Activated T-cell treated with anti-CD3 and anti-CD28 coated beads, Interleukin-2, amount 50 U/mL, for 72 hours (primary cell): Measurements from ENCODE around the gene PTPRR. TPM values are rescaled to one million over a fixed set of nuclear protein-coding genes. Genes with fewer than 3 reads are reported as not detected.

Experiments
- ATAC-seq, 2 donors: fragments of 150-1000 bp; cut with Tn5 transposase; replicated peaks in 1 of 2; 2 replicates each; pipeline ENCODE4 v1.10.0; 2021; ENCODE audit warnings: moderate library complexity in 2 of 2, mild to moderate bottlenecking in 1 of 2
- DNase-seq, 2 donors: peaks; one replicate each; pipeline ENCODE4 v3.0.0; 2021 to 2022; ENCODE audit warnings: mixed read lengths in 1 of 2
- H3K27ac Mint-ChIP-seq: one replicate; pipeline ENCODE4 v1.8.0; 2022; ENCODE audit warnings: mild to moderate bottlenecking, moderate library complexity, mixed read lengths
- H3K27me3 Mint-ChIP-seq: one replicate; pipeline ENCODE4 v1.8.0; 2022; ENCODE audit warnings: low read depth, mixed read lengths
- H3K36me3 Mint-ChIP-seq, 2 donors: one replicate each; pipeline ENCODE4 v1.8.0; 2022; ENCODE audit warnings: mixed read lengths in 2 of 2, mild to moderate bottlenecking in 1 of 2; ENCODE audit not compliant: insufficient read depth in 2 of 2
- H3K4me1 Mint-ChIP-seq: one replicate; pipeline ENCODE4 v1.8.0; 2022; ENCODE audit warnings: low read depth, mixed read lengths
- H3K4me3 Mint-ChIP-seq, 2 donors: one replicate each; pipeline ENCODE4 v1.8.0; 2022; ENCODE audit warnings: mild to moderate bottlenecking in 2 of 2, mixed read lengths in 2 of 2, moderate library complexity in 2 of 2
- H3K9me3 Mint-ChIP-seq, 2 donors: one replicate each; pipeline ENCODE4 v1.8.0; 2022; ENCODE audit warnings: mixed read lengths in 2 of 2
- total RNA-seq, 2 donors: library from RNA; stranded (reverse); gene quantifications; one replicate each; pipeline ENCODE4 v1.2.3, GENCODE V29; 2022

The PTPRR gene
- total RNA-seq, 2 donors from 2014 or later, result not detected

GRCh38 chr12:70845268-70845667 is 75.3 kb downstream of the PTPRR start:
- no peak overlapping the region for H3K27ac Mint-ChIP-seq
- H3K9me3 Mint-ChIP-seq, result peaks cover 0 to 2% of the 10 kb centered on the region in 2 donors
- no peak for ATAC-seq
- no peaks in the 10 kb centered on the region for H3K27me3 Mint-ChIP-seq
- no peaks in the 10 kb centered on the region for H3K4me1 Mint-ChIP-seq
- no peak for DNase-seq
- H3K4me3 Mint-ChIP-seq, result no peak overlapping the region
- no peaks in the 10 kb centered on the region for H3K36me3 Mint-ChIP-seq

GRCh38 chr12:70843363-70843762 is 77.2 kb downstream of the PTPRR start:
- Mint-ChIP-seq H3K36me3 (no peaks in the 10 kb centered on the region), H3K27me3 (no peaks in the 10 kb centered on the region), H3K9me3 (peaks cover 0 to 2% of the 10 kb centered on the region in 2 donors), H3K4me1 (no peaks in the 10 kb centered on the region), H3K4me3 (no peak overlapping the region), H3K27ac (no peak overlapping the region)
- ATAC-seq, result no peak
- DNase-seq, result no peak

GRCh38 chr12:70842942-70843341 is 77.6 kb downstream of the PTPRR start:
- Mint-ChIP-seq H3K4me3 (no peak overlapping the region), H3K27ac (no peak overlapping the region), H3K27me3 (no peaks in the 10 kb centered on the region), H3K9me3 (peaks cover 0 to 2% of the 10 kb centered on the region in 2 donors), H3K36me3 (no peaks in the 10 kb centered on the region), H3K4me1 (no peaks in the 10 kb centered on the region)
- ATAC-seq (no peak), DNase-seq (no peak)

- no peak for ATAC-seq
These were observed 78.4 kb downstream of the PTPRR start for GRCh38 chr12:70842136-70842535.

GRCh38 chr12:70840656-70841350 is 79.7 kb downstream of the PTPRR start:
- Mint-ChIP-seq H3K4me3 (no peak overlapping the region), H3K9me3 (peaks cover 0 to 2% of the 10 kb centered on the region in 2 donors), H3K36me3 (no peaks in the 10 kb centered on the region), H3K4me1 (no peaks in the 10 kb centered on the region), H3K27me3 (no peaks in the 10 kb centered on the region), H3K27ac (no peak overlapping the region)
- DNase-seq, result no peak
- no peak for ATAC-seq

More at GRCh38 chr12:70842136-70842535, 78.4 kb downstream of the PTPRR start:
- Mint-ChIP-seq H3K9me3 (peaks cover 0 to 2% of the 10 kb centered on the region in 2 donors), H3K27ac (no peak overlapping the region), H3K4me3 (no peak overlapping the region), H3K27me3 (no peaks in the 10 kb centered on the region), H3K4me1 (no peaks in the 10 kb centered on the region), H3K36me3 (no peaks in the 10 kb centered on the region)
- no peak for DNase-seq

- DNase-seq, result no peak
- H3K4me1 Mint-ChIP-seq, result no peaks in the 10 kb centered on the region
- H3K4me3 Mint-ChIP-seq, result no peak overlapping the region
- no peaks in the 10 kb centered on the region for H3K27me3 Mint-ChIP-seq
- ATAC-seq, result no peak
- peaks cover 0 to 2% of the 10 kb centered on the region in 2 donors for H3K9me3 Mint-ChIP-seq
- H3K36me3 Mint-ChIP-seq, result no peaks in the 10 kb centered on the region
- no peak overlapping the region for H3K27ac Mint-ChIP-seq
These were observed 81.0 kb downstream of the PTPRR start for GRCh38 chr12:70839544-70839943.

- H3K27ac Mint-ChIP-seq, result no peak overlapping the region
- DNase-seq (no peak), ATAC-seq (no peak)
- no peaks in the 10 kb centered on the region for H3K4me1 Mint-ChIP-seq
- no peaks in the 10 kb centered on the region for H3K36me3 Mint-ChIP-seq
- H3K27me3 Mint-ChIP-seq, result no peaks in the 10 kb centered on the region
- peaks cover 0 to 2% of the 10 kb centered on the region in 2 donors for H3K9me3 Mint-ChIP-seq
- no peak overlapping the region for H3K4me3 Mint-ChIP-seq
These were observed 82.4 kb downstream of the PTPRR start for GRCh38 chr12:70838127-70838526.

GRCh38 chr12:70837026-70837425 is 83.5 kb downstream of the PTPRR start:
- no peak for ATAC-seq
- Mint-ChIP-seq H3K4me3 (no peak overlapping the region), H3K4me1 (no peaks in the 10 kb centered on the region)

GRCh38 chr12:70835948-70836347 is 84.6 kb downstream of the PTPRR start:
- Mint-ChIP-seq H3K27ac (no peak overlapping the region), H3K4me1 (no peaks in the 10 kb centered on the region), H3K9me3 (no peaks in the 10 kb centered on the region), H3K27me3 (no peaks in the 10 kb centered on the region), H3K4me3 (no peak overlapping the region), H3K36me3 (no peaks in the 10 kb centered on the region)
- no peak for ATAC-seq
- no peak for DNase-seq

More at GRCh38 chr12:70837026-70837425, 83.5 kb downstream of the PTPRR start:
- DNase-seq, result no peak
- Mint-ChIP-seq H3K36me3 (no peaks in the 10 kb centered on the region), H3K9me3 (no peaks in the 10 kb centered on the region), H3K27me3 (no peaks in the 10 kb centered on the region), H3K27ac (no peak overlapping the region)

GRCh38 chr12:70831543-70831942 is 89.0 kb downstream of the PTPRR start:
- no peak overlapping the region for H3K4me3 Mint-ChIP-seq
- no peak overlapping the region for H3K27ac Mint-ChIP-seq
- DNase-seq (no peak), ATAC-seq (no peak)
- H3K9me3 Mint-ChIP-seq, result peaks cover 0 to 2% of the 10 kb centered on the region in 2 donors
- no peaks in the 10 kb centered on the region for H3K4me1 Mint-ChIP-seq
- H3K36me3 Mint-ChIP-seq, result no peaks in the 10 kb centered on the region
- no peaks in the 10 kb centered on the region for H3K27me3 Mint-ChIP-seq

- Mint-ChIP-seq H3K9me3 (peaks cover 0 to 2% of the 10 kb centered on the region in 2 donors), H3K27me3 (no peaks in the 10 kb centered on the region), H3K4me3 (no peak overlapping the region), H3K4me1 (no peaks in the 10 kb centered on the region), H3K36me3 (no peaks in the 10 kb centered on the region), H3K27ac (no peak overlapping the region)
- DNase-seq (no peak), ATAC-seq (no peak)
These were observed 90.1 kb downstream of the PTPRR start for GRCh38 chr12:70830221-70831061.

- H3K27me3 Mint-ChIP-seq, result no peaks in the 10 kb centered on the region
- no peak overlapping the region for H3K4me3 Mint-ChIP-seq
- H3K27ac Mint-ChIP-seq, result no peak overlapping the region
- H3K9me3 Mint-ChIP-seq, result peaks cover 0 to 2% of the 10 kb centered on the region in 2 donors
- no peaks in the 10 kb centered on the region for H3K36me3 Mint-ChIP-seq
- no peaks in the 10 kb centered on the region for H3K4me1 Mint-ChIP-seq
- ATAC-seq (no peak), DNase-seq (no peak)
These were observed 91.5 kb downstream of the PTPRR start for GRCh38 chr12:70829070-70829469.

GRCh38 chr12:70828351-70828750 is 92.2 kb downstream of the PTPRR start:
- Mint-ChIP-seq H3K9me3 (peaks cover 0 to 2% of the 10 kb centered on the region in 2 donors), H3K27ac (no peak overlapping the region), H3K4me3 (no peak overlapping the region), H3K36me3 (no peaks in the 10 kb centered on the region), H3K4me1 (no peaks in the 10 kb centered on the region), H3K27me3 (no peaks in the 10 kb centered on the region)
- ATAC-seq (no peak), DNase-seq (no peak)
